Measurements from ENCODE around the gene TAP1. TPM values are rescaled to one million over a fixed set of nuclear protein-coding genes. Genes with fewer than 3 reads are reported as not detected.

Gene TAP1
- total and polyA plus RNA-seq, 4 experiments from 2014 or later: 136 to 324 (median 220) TPM

- Mint-ChIP-seq H3K4me3 (peak within 1 kb of the TSS; percentile 91 to 97 (median 93)), H3K9me3 (no peaks in the 10 kb centered on the region), H3K4me1 (peaks cover 66 to 99% (median 78%) of the 10 kb centered on the region in 4 donors), H3K27me3 (no peaks in the 10 kb centered on the region), H3K36me3 (peaks cover 62 to 77% of the 10 kb centered on the region in 2 donors), H3K27ac (peak within 1 kb of the TSS; percentile 93 to 100 (median 99))
- Histone ChIP-seq H3K27me3 (ENCODE audit: insufficient read depth, low read length) (no peaks in the 10 kb centered on the region), H3K4me1 (ENCODE audit: insufficient read depth, low read length) (peaks cover 83% of the 10 kb centered on the region), H3K9me3 (ENCODE audit: control insufficient read depth in 1 of 2, low read length in 2 of 2) (no peaks in the 10 kb centered on the region), H3K27ac (ENCODE audit: low read depth, low read length) (peak within 1 kb of the TSS; percentile 99), H3K4me3 (ENCODE audit: low read length in 2 of 2) (peak within 1 kb of the TSS; percentile 58 to 74), H3K36me3 (ENCODE audit: insufficient read depth, low read length) (peaks cover 35% of the 10 kb centered on the region)
- POLR2A ChIA-PET (ENCODE audit: partially characterized antibody): interaction anchor here (0.6 to 11.6 kb wide), 24 partner anchors 8 to 867 kb away, joined by 3 to 1160 read pairs (median 5); partner anchors contain the start of genes B3GALT4, BRD2, DXO and HLA-DMA
- DNase-seq: peak; percentile 95 to 99 (median 96)
- intact Hi-C loops (cut with micrococcal nuclease): loop anchor here (1.0 kb wide), 2 partner anchors 16 to 30 kb away; partner anchors contain the start of gene PSMB9
- CTCF ChIA-PET (ENCODE audit: partially characterized antibody): interaction anchor here (0.6 to 11.2 kb wide), 32 partner anchors 9 to 643 kb away, joined by 3 to 480 read pairs (median 6); partner anchors contain the start of genes BRD2, HLA-DMA, PSMB9 and TAP1
These were observed 15.2 kb downstream of the TAP1 start, which contains the start of gene TAP2 for GRCh38 chr6:32838114-32838958. Gene TAP2, minus strand, starts transcription at chr6:32838739. Its CDS starts 506 bp downstream, at chr6:32838233.

- H3K4me1 Mint-ChIP-seq: peaks cover 67 to 93% (median 78%) of the 10 kb centered on the region in 4 donors
- peaks cover 63 to 77% of the 10 kb centered on the region in 2 donors for H3K36me3 Mint-ChIP-seq
- H3K27me3 Mint-ChIP-seq: no peaks in the 10 kb centered on the region
- no peaks in the 10 kb centered on the region for H3K27me3 ChIP-seq (ENCODE audit: insufficient read depth, low read length)
- H3K4me3 Mint-ChIP-seq: peak overlapping the region; percentile 91 to 97 (median 93)
- CTCF ChIA-PET (ENCODE audit: partially characterized antibody): interaction anchor here (0.9 to 11.2 kb wide), 23 partner anchors 9 to 424 kb away, joined by 3 to 480 read pairs (median 7); partner anchors contain the start of genes BRD2, HLA-DMA, PSMB9 and TAP1
- peak overlapping the region; percentile 99 for H3K27ac ChIP-seq (ENCODE audit: low read depth, low read length)
- no peaks in the 10 kb centered on the region for H3K9me3 ChIP-seq (ENCODE audit: control insufficient read depth in 1 of 2, low read length in 2 of 2)
- no peak for DNase-seq
- H3K4me3 ChIP-seq (ENCODE audit: low read length in 2 of 2): peak overlapping the region; percentile 58 to 74
- peaks cover 40% of the 10 kb centered on the region for H3K36me3 ChIP-seq (ENCODE audit: insufficient read depth, low read length)
- H3K27ac Mint-ChIP-seq: peak overlapping the region; percentile 92 to 100 (median 95)
- peaks cover 81% of the 10 kb centered on the region for H3K4me1 ChIP-seq (ENCODE audit: insufficient read depth, low read length)
- intact Hi-C loops (cut with micrococcal nuclease): loop anchor here (1.0 kb wide), 2 partner anchors 17 to 31 kb away; partner anchors contain the start of gene PSMB9
- H3K9me3 Mint-ChIP-seq: no peaks in the 10 kb centered on the region
- POLR2A ChIA-PET (ENCODE audit: partially characterized antibody): interaction anchor here (0.8 to 11.6 kb wide), 20 partner anchors 8 to 238 kb away, joined by 3 to 1160 read pairs (median 6); partner anchors contain the start of genes BRD2, HLA-DMA, HLA-DMB and HLA-DPB1
These were observed 15.8 kb downstream of the TAP1 start for GRCh38 chr6:32837651-32838113.

GRCh38 chr6:32836873-32837272, 16.6 kb downstream of the TAP1 start:
- Histone ChIP-seq H3K4me1 (ENCODE audit: insufficient read depth, low read length) (peaks cover 73% of the 10 kb centered on the region), H3K27ac (ENCODE audit: low read depth, low read length) (no peak overlapping the region), H3K27me3 (ENCODE audit: insufficient read depth, low read length) (no peaks in the 10 kb centered on the region), H3K36me3 (ENCODE audit: insufficient read depth, low read length) (peaks cover 40% of the 10 kb centered on the region), H3K9me3 (ENCODE audit: control insufficient read depth in 1 of 2, low read length in 2 of 2) (no peaks in the 10 kb centered on the region), H3K4me3 (ENCODE audit: low read length in 2 of 2) (no peak overlapping the region)
- Mint-ChIP-seq H3K4me1 (peaks cover 60 to 85% (median 73%) of the 10 kb centered on the region in 4 donors), H3K27ac (peak overlapping the region; percentile 63 to 100 (median 95)), H3K27me3 (no peaks in the 10 kb centered on the region), H3K4me3 (peak overlapping the region; percentile 53 to 97 (median 93)), H3K36me3 (peaks cover 64 to 79% of the 10 kb centered on the region in 2 donors), H3K9me3 (no peaks in the 10 kb centered on the region)
- POLR2A ChIA-PET (ENCODE audit: partially characterized antibody): interaction anchor here (3.5 to 11.6 kb wide), 4 partner anchors 23 to 136 kb away, joined by 15 to 1160 read pairs (median 410); partner anchors contain the start of genes BRD2, PSMB9 and TAP1
- intact Hi-C loops (cut with micrococcal nuclease): no loop called here
- no peak for DNase-seq
- CTCF ChIA-PET (ENCODE audit: partially characterized antibody): interaction anchor here (2.3 to 11.2 kb wide), 3 partner anchors 10 to 31 kb away, joined by 34 to 480 read pairs (median 263); partner anchors contain the start of genes PSMB9 and TAP1

GRCh38 chr6:32835167-32835893, 18.2 kb downstream of the TAP1 start:
- ChIA-PET CTCF (ENCODE audit: partially characterized antibody) (interaction anchor here (1.0 to 1.9 kb wide), 2 partner anchors 32 to 149 kb away, joined by 4 to 13 read pairs; no protein-coding TSS in a partner anchor), POLR2A (ENCODE audit: partially characterized antibody) (interaction anchor here (0.6 to 2.9 kb wide), 4 partner anchors 10 to 137 kb away, joined by 3 to 19 read pairs (median 4); partner anchors contain the start of genes PSMB8, PSMB9 and TAP1)
- peaks cover 57% of the 10 kb centered on the region for H3K4me1 ChIP-seq (ENCODE audit: insufficient read depth, low read length)
- Mint-ChIP-seq H3K27ac (peak overlapping the region in 6 of 7 donors; percentile 51 to 99 (median 66)), H3K36me3 (peaks cover 67 to 80% of the 10 kb centered on the region in 2 donors), H3K4me3 (peak overlapping the region in 4 of 8 donors; percentile 46 to 61 (median 52)), H3K9me3 (no peaks in the 10 kb centered on the region), H3K4me1 (peaks cover 49 to 75% (median 61%) of the 10 kb centered on the region in 4 donors), H3K27me3 (no peaks in the 10 kb centered on the region)
- peaks cover 49% of the 10 kb centered on the region for H3K36me3 ChIP-seq (ENCODE audit: insufficient read depth, low read length)
- H3K27me3 ChIP-seq (ENCODE audit: insufficient read depth, low read length): no peaks in the 10 kb centered on the region
- H3K4me3 ChIP-seq (ENCODE audit: low read length in 2 of 2): no peak overlapping the region
- no peak for DNase-seq
- intact Hi-C loops (cut with micrococcal nuclease): no loop called here
- no peak overlapping the region for H3K27ac ChIP-seq (ENCODE audit: low read depth, low read length)
- H3K9me3 ChIP-seq (ENCODE audit: control insufficient read depth in 1 of 2, low read length in 2 of 2): no peaks in the 10 kb centered on the region

GRCh38 chr6:32833664-32834063, 19.8 kb downstream of the TAP1 start:
- Mint-ChIP-seq H3K9me3 (no peaks in the 10 kb centered on the region), H3K4me1 (peaks cover 42 to 60% (median 48%) of the 10 kb centered on the region in 4 donors), H3K27me3 (no peaks in the 10 kb centered on the region), H3K36me3 (peaks cover 76 to 93% of the 10 kb centered on the region in 2 donors), H3K27ac (peak overlapping the region in 4 of 7 donors; percentile 2 to 65 (median 50)), H3K4me3 (peak overlapping the region in 1 of 8 donors; percentile 28)
- no peak for DNase-seq
- no peak overlapping the region for H3K4me3 ChIP-seq (ENCODE audit: low read length in 2 of 2)
- ChIA-PET CTCF (ENCODE audit: partially characterized antibody) (interaction anchor here (1.6 kb wide), 1 partner anchor 11 kb away, joined by 3 read pairs; no protein-coding TSS in a partner anchor), POLR2A (ENCODE audit: partially characterized antibody) (interaction anchor here (2.9 kb wide), 1 partner anchor 11 kb away, joined by 19 read pairs; the partner anchor contains the start of gene PSMB8)
- H3K4me1 ChIP-seq (ENCODE audit: insufficient read depth, low read length): peaks cover 41% of the 10 kb centered on the region
- intact Hi-C loops (cut with micrococcal nuclease): no loop called here
- no peaks in the 10 kb centered on the region for H3K27me3 ChIP-seq (ENCODE audit: insufficient read depth, low read length)
- no peak overlapping the region for H3K27ac ChIP-seq (ENCODE audit: low read depth, low read length)
- no peaks in the 10 kb centered on the region for H3K9me3 ChIP-seq (ENCODE audit: control insufficient read depth in 1 of 2, low read length in 2 of 2)
- H3K36me3 ChIP-seq (ENCODE audit: insufficient read depth, low read length): peaks cover 65% of the 10 kb centered on the region

- intact Hi-C loops (cut with micrococcal nuclease): no loop called here
- Mint-ChIP-seq H3K9me3 (no peaks in the 10 kb centered on the region), H3K27me3 (no peaks in the 10 kb centered on the region), H3K4me1 (peaks cover 40 to 56% (median 43%) of the 10 kb centered on the region in 4 donors), H3K36me3 (peaks cover 84 to 96% of the 10 kb centered on the region in 2 donors), H3K27ac (peak overlapping the region in 2 of 7 donors; percentile 20 to 24), H3K4me3 (no peak overlapping the region)
- Histone ChIP-seq H3K27me3 (ENCODE audit: insufficient read depth, low read length) (no peaks in the 10 kb centered on the region), H3K36me3 (ENCODE audit: insufficient read depth, low read length) (peaks cover 65% of the 10 kb centered on the region), H3K27ac (ENCODE audit: low read depth, low read length) (no peak overlapping the region), H3K4me1 (ENCODE audit: insufficient read depth, low read length) (peaks cover 37% of the 10 kb centered on the region), H3K9me3 (ENCODE audit: control insufficient read depth in 1 of 2, low read length in 2 of 2) (no peaks in the 10 kb centered on the region), H3K4me3 (ENCODE audit: low read length in 2 of 2) (no peak overlapping the region)
- ChIA-PET POLR2A (ENCODE audit: partially characterized antibody) (interaction anchor here (1.1 to 1.7 kb wide), 4 partner anchors 12 to 139 kb away, joined by 3 to 10 read pairs (median 5); partner anchors contain the start of genes PSMB8, PSMB9 and TAP1), CTCF (ENCODE audit: partially characterized antibody) (interaction anchor here (1.1 kb wide), 1 partner anchor 36 kb away, joined by 6 read pairs; no protein-coding TSS in a partner anchor)
- no peak for DNase-seq
These were observed 21.0 kb downstream of the TAP1 start for GRCh38 chr6:32832535-32832934.

Measured in CD4-positive, alpha-beta memory T cell (primary cell).